Parathyroid adenoma (tissue), 2 donors: Measurements from ENCODE around the gene MOV10.

Experiments
- H2AFZ ChIP-seq: fragments of 300-600 bp; sonication (generic); one replicate; pipeline ENCODE4 v1.7.0; 2017; ENCODE audit warnings: antibody characterized with exemption, mild to moderate bottlenecking
- H3K27ac ChIP-seq: fragments of 300-600 bp; sonication (generic); one replicate; pipeline ENCODE4 v1.7.0; 2017
- H3K27me3 ChIP-seq: fragments of 300-600 bp; sonication (generic); one replicate; pipeline ENCODE4 v1.7.0; 2017; ENCODE audit warnings: low read length; ENCODE audit not compliant: control insufficient read depth, insufficient read depth
- H3K36me3 ChIP-seq: fragments of 300-600 bp; sonication (generic); one replicate; pipeline ENCODE4 v1.7.0; 2017; ENCODE audit warnings: low read length; ENCODE audit not compliant: control insufficient read depth, insufficient read depth
- H3K4me1 ChIP-seq: fragments of 300-600 bp; sonication (generic); one replicate; pipeline ENCODE4 v1.7.0; 2017; ENCODE audit warnings: control low read depth
- H3K4me2 ChIP-seq: fragments of 300-600 bp; sonication (generic); one replicate; pipeline ENCODE4 v1.7.0; 2017; ENCODE audit warnings: low read length
- H3K4me3 ChIP-seq: fragments of 300-600 bp; sonication (generic); one replicate; pipeline ENCODE4 v1.7.0; 2017; ENCODE audit warnings: low read depth, low read length
- H3K79me2 ChIP-seq: fragments of 300-600 bp; sonication (generic); one replicate; pipeline ENCODE4 v1.7.0; 2017; ENCODE audit warnings: control low read depth
- H3K9ac ChIP-seq: fragments of 300-600 bp; sonication (generic); one replicate; pipeline ENCODE4 v1.7.0; 2017; ENCODE audit warnings: mild to moderate bottlenecking
- H3K9me3 ChIP-seq: fragments of 300-600 bp; sonication (generic); one replicate; pipeline ENCODE4 v1.7.0; 2017; ENCODE audit warnings: low read length; ENCODE audit not compliant: control insufficient read depth
- TF ChIP-seq, protein P1 (sequence below): fragments of 300-600 bp; sonication (generic); IDR thresholded peaks from one replicate; pipeline ENCODE4 v1.7.0; 2017; ENCODE audit warnings: antibody characterized with exemption, mild to moderate bottlenecking
- donor health status: primary hyperparathyroidism.

Gene MOV10

DNA sequence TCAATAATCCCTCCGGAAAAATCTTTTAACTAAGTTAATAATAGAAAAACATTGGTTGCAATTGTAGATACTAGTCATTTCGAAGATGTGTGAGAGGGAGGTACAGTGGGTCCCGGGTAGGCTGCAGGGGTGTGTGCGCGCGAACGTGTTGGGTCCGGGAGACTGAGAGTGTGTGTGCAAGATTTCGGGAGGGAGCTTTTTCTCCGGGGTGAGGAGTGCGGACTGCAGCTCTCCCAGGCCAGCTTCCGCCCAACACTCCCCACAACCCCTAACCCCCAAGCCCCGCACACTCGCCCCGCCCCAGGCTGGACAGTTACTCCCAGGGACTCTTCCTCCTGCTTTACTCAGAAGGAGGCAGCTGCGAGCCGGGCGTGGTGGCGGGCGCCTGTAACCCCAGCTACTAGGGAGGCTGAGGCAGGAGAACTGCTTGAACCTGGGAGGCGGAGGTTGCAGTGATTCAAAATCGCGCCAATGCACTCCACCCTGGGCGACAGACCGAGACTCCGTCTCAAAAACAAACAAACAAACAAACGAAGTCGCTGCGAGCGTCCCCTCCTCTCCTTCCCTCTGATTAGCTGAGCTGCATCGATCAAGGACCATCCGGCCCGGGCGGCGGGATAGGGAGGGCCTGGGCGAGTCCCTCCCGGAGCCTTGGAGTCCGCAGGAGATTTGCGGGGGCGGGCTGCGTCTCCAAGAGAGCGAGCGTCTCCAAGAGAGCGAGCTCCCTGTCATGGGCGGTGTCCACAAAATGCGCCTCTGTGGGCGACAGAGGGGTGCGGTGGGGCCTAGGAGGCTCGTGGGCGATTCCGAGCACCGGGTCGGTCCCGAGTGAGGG is 68.9 kb downstream of the MOV10 start:
- Histone ChIP-seq H3K4me3 (no peak overlapping the region), H3K9ac (no peak overlapping the region), H3K79me2 (no peaks in the 10 kb centered on the region), H3K27ac (no peak overlapping the region), H3K4me1 (no peaks in the 10 kb centered on the region), H3K4me2 (no peak overlapping the region), H3K36me3 (no peaks in the 10 kb centered on the region), H3K27me3 (no peaks in the 10 kb centered on the region), H3K9me3 (no peaks in the 10 kb centered on the region), H2AFZ (peak overlapping the region; percentile 50)
- TF ChIP-seq, protein P1, sequence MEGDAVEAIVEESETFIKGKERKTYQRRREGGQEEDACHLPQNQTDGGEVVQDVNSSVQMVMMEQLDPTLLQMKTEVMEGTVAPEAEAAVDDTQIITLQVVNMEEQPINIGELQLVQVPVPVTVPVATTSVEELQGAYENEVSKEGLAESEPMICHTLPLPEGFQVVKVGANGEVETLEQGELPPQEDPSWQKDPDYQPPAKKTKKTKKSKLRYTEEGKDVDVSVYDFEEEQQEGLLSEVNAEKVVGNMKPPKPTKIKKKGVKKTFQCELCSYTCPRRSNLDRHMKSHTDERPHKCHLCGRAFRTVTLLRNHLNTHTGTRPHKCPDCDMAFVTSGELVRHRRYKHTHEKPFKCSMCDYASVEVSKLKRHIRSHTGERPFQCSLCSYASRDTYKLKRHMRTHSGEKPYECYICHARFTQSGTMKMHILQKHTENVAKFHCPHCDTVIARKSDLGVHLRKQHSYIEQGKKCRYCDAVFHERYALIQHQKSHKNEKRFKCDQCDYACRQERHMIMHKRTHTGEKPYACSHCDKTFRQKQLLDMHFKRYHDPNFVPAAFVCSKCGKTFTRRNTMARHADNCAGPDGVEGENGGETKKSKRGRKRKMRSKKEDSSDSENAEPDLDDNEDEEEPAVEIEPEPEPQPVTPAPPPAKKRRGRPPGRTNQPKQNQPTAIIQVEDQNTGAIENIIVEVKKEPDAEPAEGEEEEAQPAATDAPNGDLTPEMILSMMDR = no peak

DNA sequence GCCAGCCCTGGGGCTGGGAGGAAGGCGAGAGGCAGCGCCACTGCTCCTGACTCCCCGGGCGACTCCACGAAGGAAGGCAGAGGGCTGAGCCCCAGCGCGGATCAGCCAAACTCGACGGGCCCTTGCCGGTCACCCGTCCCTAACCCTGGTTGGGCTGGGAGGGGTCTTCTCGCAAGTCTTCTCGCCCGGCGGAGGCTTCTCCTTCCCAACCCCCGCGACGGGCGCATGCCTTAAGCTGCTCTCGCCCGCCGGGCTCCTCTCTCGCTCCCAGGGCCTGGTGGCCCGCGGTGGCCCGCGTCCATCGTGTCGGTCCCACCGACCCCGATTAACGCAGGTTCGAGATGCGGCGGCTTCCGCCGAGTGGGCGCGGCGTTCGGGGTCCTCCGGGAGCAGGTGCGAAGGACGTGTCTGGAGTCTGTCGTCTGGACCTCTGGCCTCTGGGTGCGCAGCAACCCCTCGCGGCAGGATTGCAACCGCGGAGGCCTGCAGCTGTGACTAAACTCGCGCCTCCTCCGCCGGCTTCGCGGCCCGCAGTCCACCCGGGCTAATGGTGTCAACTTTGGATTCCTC is 69.6 kb downstream of the MOV10 start:
- H2AFZ ChIP-seq = peak overlapping the region; percentile 46
- H3K36me3 ChIP-seq = no peaks in the 10 kb centered on the region
- no peak overlapping the region for H3K4me2 ChIP-seq
- H3K4me3 ChIP-seq = no peak overlapping the region
- H3K4me1 ChIP-seq = no peaks in the 10 kb centered on the region
- no peaks in the 10 kb centered on the region for H3K79me2 ChIP-seq
- H3K9me3 ChIP-seq = no peaks in the 10 kb centered on the region
- no peak overlapping the region for H3K9ac ChIP-seq
- no peaks in the 10 kb centered on the region for H3K27me3 ChIP-seq
- no peak overlapping the region for H3K27ac ChIP-seq
- TF ChIP-seq, protein P1 = no peak

GRCh38 chr1:112748396-112748795 is 73.9 kb downstream of the MOV10 start:
- Histone ChIP-seq H3K27me3 (no peaks in the 10 kb centered on the region), H3K4me3 (no peak overlapping the region)
- TF ChIP-seq, protein P1 = no peak

More at GRCh38 chr1:112748396-112748795, 73.9 kb downstream of the MOV10 start:
- Histone ChIP-seq H3K27ac (no peak overlapping the region), H3K79me2 (no peaks in the 10 kb centered on the region), H3K4me2 (no peak overlapping the region), H3K9ac (no peak overlapping the region), H2AFZ (no peak overlapping the region), H3K4me1 (no peaks in the 10 kb centered on the region), H3K9me3 (no peaks in the 10 kb centered on the region), H3K36me3 (no peaks in the 10 kb centered on the region)
